CD14-positive monocyte (primary cell): Measurements from ENCODE around the gene SNAP25. TPM values are rescaled to one million over a fixed set of nuclear protein-coding genes. Genes with fewer than 3 reads are reported as not detected.

Source experiments
- DNase-seq, 3 donors: peaks; one replicate each; pipeline ENCODE4 v3.0.0-alpha.2; 2011 to 2022
- H2AFZ ChIP-seq: 2 replicates; pipeline ENCODE4 v1.6.0; 2012; ENCODE audit warnings: mild to moderate bottlenecking, low read depth, low read length, inconsistent platforms; ENCODE audit not compliant: insufficient read depth, poor library complexity, severe bottlenecking
- H3K27ac ChIP-seq, 2 donors: 1 replicate in 1 of 2; 2 replicates in 1 of 2; pipeline ENCODE4 v1.5.1; 2012 to 2013; ENCODE audit warnings: low read length in 2 of 2, control low read depth in 1 of 2, inconsistent platforms in 1 of 2, low read depth in 1 of 2, mild to moderate bottlenecking in 1 of 2
- H3K27me3 ChIP-seq, 2 donors: one replicate each; pipeline versions ENCODE4 v1.6.0 to v1.6.1; 2011 to 2013; ENCODE audit warnings: low read length in 2 of 2; ENCODE audit not compliant: control insufficient read depth in 2 of 2, insufficient read depth in 2 of 2
- H3K36me3 ChIP-seq, 2 donors: replicated peaks in 1 of 2; 1 replicate in 1 of 2; 2 replicates in 1 of 2; pipeline versions ENCODE4 v1.5.1 to v1.6.1; 2012 to 2013; ENCODE audit warnings: low read length in 2 of 2, control low read depth in 1 of 2, inconsistent platforms in 1 of 2, mild to moderate bottlenecking in 1 of 2; ENCODE audit not compliant: insufficient read depth in 2 of 2, control insufficient read depth in 1 of 2
- H3K4me1 ChIP-seq, 2 donors: 1 replicate in 1 of 2; 2 replicates in 1 of 2; pipeline versions ENCODE4 v1.5.1 to v1.6.1; 2012 to 2013; ENCODE audit warnings: low read length in 2 of 2, control low read depth in 1 of 2, inconsistent platforms in 1 of 2, mild to moderate bottlenecking in 1 of 2, moderate library complexity in 1 of 2; ENCODE audit not compliant: insufficient read depth in 2 of 2, control insufficient read depth in 1 of 2
- H3K4me2 ChIP-seq: replicated peaks from 2 replicates; pipeline ENCODE3; 2012; ENCODE audit warnings: low read length, moderate library complexity, mild to moderate bottlenecking; ENCODE audit not compliant: poor library complexity, severe bottlenecking; ENCODE audit errors: extremely low read depth
- H3K4me3 ChIP-seq, 3 experiments: fragments of 200-600 bp in 1 of 3; sonication (generic) in 1 of 3; replicated peaks in 1 of 3; 1 replicate in 2 of 3; 2 replicates in 1 of 3; pipeline ENCODE4 v1.5.1; 2011 to 2013; ENCODE audit warnings: low read length in 3 of 3, mild to moderate bottlenecking in 3 of 3, control low read depth in 2 of 3, low read depth in 2 of 3, inconsistent platforms in 1 of 3, moderate library complexity in 1 of 3
- H3K79me2 ChIP-seq: 2 replicates; pipeline ENCODE4 v1.6.0; 2012; ENCODE audit warnings: mild to moderate bottlenecking, control low read depth, inconsistent platforms, low read length, moderate library complexity; ENCODE audit not compliant: insufficient read depth
- H3K9ac ChIP-seq: 2 replicates; pipeline ENCODE4 v1.6.0; 2017; ENCODE audit warnings: low read length, mild to moderate bottlenecking; ENCODE audit not compliant: insufficient read depth, poor library complexity, severe bottlenecking
- H3K9me3 ChIP-seq, 2 donors: replicated peaks in 1 of 2; 1 replicate in 1 of 2; 2 replicates in 1 of 2; pipeline versions ENCODE4 v1.5.1 to v1.6.1; 2012 to 2013; ENCODE audit warnings: low read length in 2 of 2, control low read depth in 1 of 2; ENCODE audit not compliant: control insufficient read depth in 1 of 2, insufficient read depth in 1 of 2
- H4K20me1 ChIP-seq: 2 replicates; pipeline ENCODE4 v1.6.0; 2012; ENCODE audit warnings: mild to moderate bottlenecking, low read length, control low read depth, moderate library complexity; ENCODE audit not compliant: insufficient read depth
- H3K27ac Mint-ChIP-seq, 7 donors: one replicate each; pipeline ENCODE4 v1.8.0; 2020; ENCODE audit warnings: mild to moderate bottlenecking in 7 of 7, mixed read lengths in 7 of 7, moderate library complexity in 6 of 7, inconsistent platforms in 2 of 7
- H3K27me3 Mint-ChIP-seq, 3 donors: one replicate each; pipeline ENCODE4 v1.8.0; 2021 to 2022; ENCODE audit warnings: low read depth in 3 of 3, mild to moderate bottlenecking in 3 of 3, mixed read lengths in 3 of 3, moderate library complexity in 3 of 3, inconsistent platforms in 1 of 3
- H3K36me3 Mint-ChIP-seq, 2 donors: one replicate each; pipeline ENCODE4 v1.8.0; 2020; ENCODE audit warnings: mixed read lengths in 2 of 2, inconsistent platforms in 1 of 2, mild to moderate bottlenecking in 1 of 2
- H3K4me1 Mint-ChIP-seq: one replicate; pipeline ENCODE4 v1.8.0; 2020; ENCODE audit warnings: mild to moderate bottlenecking, mixed read lengths
- H3K4me3 Mint-ChIP-seq, 2 donors: one replicate each; pipeline ENCODE4 v1.8.0; 2020; ENCODE audit warnings: mild to moderate bottlenecking in 2 of 2, mixed read lengths in 2 of 2, moderate library complexity in 1 of 2
- H3K9me3 Mint-ChIP-seq, 7 donors: one replicate each; pipeline ENCODE4 v1.8.0; 2020 to 2022; ENCODE audit warnings: mixed read lengths in 7 of 7, mild to moderate bottlenecking in 6 of 7, moderate library complexity in 6 of 7, inconsistent platforms in 2 of 7
- CTCF ChIP-seq: fragments of 200-600 bp; IDR thresholded peaks from one replicate; pipeline ENCODE4 v1.8.0; 2022; ENCODE audit warnings: antibody characterized with exemption, mild to moderate bottlenecking
- WGBS: methylation state at CpG from one replicate; pipeline ENCODE4 v1.1.5; 2013; ENCODE audit warnings: missing lambda C conversion rate; ENCODE audit not compliant: insufficient coverage; 5-methylcytosine and 5-hydroxymethylcytosine counted together
- intact Hi-C, 2 donors: fragments of 100-400 bp; cut with micrococcal nuclease; formaldehyde crosslinking; loops; one replicate each; pipeline versions ENCODE4 v1.15.0 to v1.15.1; 2023
- polyA plus RNA-seq, 3 donors: library from polyadenylated mRNA; depleted of rRNA in 1 of 3; unstranded in 2 of 3; stranded (reverse) in 1 of 3; fragments of 300-500 nt in 2 of 3; fragments of >200 nt in 1 of 3; fragmentation: Illumina TruSeq in 2 of 3; gene quantifications; 1 replicate in 2 of 3; 2 replicates in 1 of 3; pipeline ENCODE4 v1.2.3, GENCODE V29; 2012 to 2021

Gene SNAP25
- polyA plus RNA-seq, 3 donors = not detected

GRCh38 chr20:10221021-10221420 is 2.4 kb downstream of the SNAP25 start:
- H3K9me3 Mint-ChIP-seq = peaks cover 5 to 15% (median 13%) of the 10 kb centered on the region in 7 donors
- intact Hi-C loops = no loop called here
- peaks cover 11% of the 10 kb centered on the region for H3K4me1 Mint-ChIP-seq
- WGBS = 100% methylated on average over 3 of the region's 6 CpGs
- Histone ChIP-seq H3K4me1 (peaks cover 4 to 7% of the 10 kb centered on the region in 2 donors), H3K4me3 (no peak overlapping the region), H3K9ac (no peak overlapping the region), H3K79me2 (no peaks in the 10 kb centered on the region), H3K9me3 (peaks cover 0 to 11% of the 10 kb centered on the region in 2 donors), H3K36me3 (no peaks in the 10 kb centered on the region), H2AFZ (no peak overlapping the region), H4K20me1 (no peaks in the 10 kb centered on the region), H3K4me2 (no peak overlapping the region), H3K27ac (no peak overlapping the region), H3K27me3 (peaks cover 28 to 34% of the 10 kb centered on the region in 2 donors)
- no peak for TF ChIP-seq CTCF
- H3K27ac Mint-ChIP-seq = no peak overlapping the region
- H3K36me3 Mint-ChIP-seq = peaks cover 4 to 7% of the 10 kb centered on the region in 2 donors
- peaks cover 36 to 38% (median 36%) of the 10 kb centered on the region in 3 donors for H3K27me3 Mint-ChIP-seq
- no peak for DNase-seq
- H3K4me3 Mint-ChIP-seq = no peak overlapping the region

- no peak for TF ChIP-seq CTCF
- no peak overlapping the region for H3K4me3 ChIP-seq
- H3K27me3 ChIP-seq = no peaks in the 10 kb centered on the region
- no peak overlapping the region for H3K4me3 Mint-ChIP-seq
- H3K79me2 ChIP-seq = no peaks in the 10 kb centered on the region
- peaks cover 2 to 4% (median 2%) of the 10 kb centered on the region in 3 donors for H3K27me3 Mint-ChIP-seq
- H3K4me1 Mint-ChIP-seq = no peaks in the 10 kb centered on the region
- no peak overlapping the region for H3K27ac ChIP-seq
- no peaks in the 10 kb centered on the region for H3K4me1 ChIP-seq
- no peaks in the 10 kb centered on the region for H3K36me3 Mint-ChIP-seq
- no peak for DNase-seq
- intact Hi-C loops = no loop called here
- H3K4me2 ChIP-seq = no peak overlapping the region
- no CpG with 5 or more reads among the region's 1 CpG for WGBS
- H3K36me3 ChIP-seq = no peaks in the 10 kb centered on the region
- H3K9ac ChIP-seq = no peak overlapping the region
- no peaks in the 10 kb centered on the region for H3K9me3 Mint-ChIP-seq
- no peaks in the 10 kb centered on the region for H4K20me1 ChIP-seq
- no peak overlapping the region for H2AFZ ChIP-seq
- H3K27ac Mint-ChIP-seq = no peak overlapping the region
- no peaks in the 10 kb centered on the region for H3K9me3 ChIP-seq
Observed at GRCh38 chr20:10225439-10226060, 6.9 kb downstream of the SNAP25 start.
